ENCODE data around the gene SPATA12. TPM values are rescaled to one million over a fixed set of nuclear protein-coding genes. Genes with fewer than 3 reads are reported as not detected.

Gene SPATA12
- total RNA-seq, 4 donors from 2014 or later = not detected

DNA sequence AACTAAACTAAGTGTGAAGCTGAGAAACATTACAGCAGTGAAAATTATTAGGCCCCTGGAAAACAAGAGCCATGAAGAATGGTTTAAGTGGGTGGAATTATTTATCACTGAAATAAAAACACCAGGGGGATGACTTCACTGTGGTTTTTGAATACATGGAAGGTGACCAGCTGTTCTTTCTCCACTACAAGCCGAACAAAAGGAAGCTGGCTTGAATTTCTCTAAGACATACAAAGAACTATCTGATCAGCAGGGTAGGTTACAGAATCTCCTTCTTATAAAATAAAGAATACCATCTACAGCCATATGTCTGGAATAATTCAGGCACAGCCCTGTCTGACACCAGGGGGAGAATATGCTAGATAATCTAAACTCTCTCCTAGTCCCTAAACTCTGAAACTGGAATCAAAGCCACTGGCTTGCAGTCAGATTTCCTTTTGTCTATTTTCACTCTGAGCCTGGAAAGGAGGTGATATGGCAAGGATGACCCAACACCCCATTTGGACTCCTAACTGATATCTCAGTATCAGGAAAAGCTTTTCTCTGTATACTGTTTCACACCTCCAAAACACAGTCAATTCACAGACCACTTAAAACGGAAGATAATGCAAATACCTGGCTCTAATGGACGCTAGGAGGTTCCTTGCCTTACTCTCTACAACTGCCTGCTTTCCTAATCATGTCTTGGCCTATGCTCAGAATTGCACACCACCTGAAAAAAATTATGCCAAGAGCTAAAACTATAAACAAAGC, 31.2 kb downstream of the SPATA12 start:
- 40 to 72% methylated on average over 2 to 3 of the region's 3 CpGs for WGBS, 2 donors (ENCODE audit: low coverage in 1 of 2)
- peak overlapping the region in 2 of 4 donors; percentile 26 to 52 for H3K27ac ChIP-seq

GRCh38 chr3:57093489-57093888, 33.0 kb downstream of the SPATA12 start:
- no peaks in the 10 kb centered on the region for H3K4me1 ChIP-seq
- ATAC-seq = no peak
- no peak for TF ChIP-seq POLR2A (IDR thresholded peaks at IDR 0.05)
- TF ChIP-seq, protein P1, sequence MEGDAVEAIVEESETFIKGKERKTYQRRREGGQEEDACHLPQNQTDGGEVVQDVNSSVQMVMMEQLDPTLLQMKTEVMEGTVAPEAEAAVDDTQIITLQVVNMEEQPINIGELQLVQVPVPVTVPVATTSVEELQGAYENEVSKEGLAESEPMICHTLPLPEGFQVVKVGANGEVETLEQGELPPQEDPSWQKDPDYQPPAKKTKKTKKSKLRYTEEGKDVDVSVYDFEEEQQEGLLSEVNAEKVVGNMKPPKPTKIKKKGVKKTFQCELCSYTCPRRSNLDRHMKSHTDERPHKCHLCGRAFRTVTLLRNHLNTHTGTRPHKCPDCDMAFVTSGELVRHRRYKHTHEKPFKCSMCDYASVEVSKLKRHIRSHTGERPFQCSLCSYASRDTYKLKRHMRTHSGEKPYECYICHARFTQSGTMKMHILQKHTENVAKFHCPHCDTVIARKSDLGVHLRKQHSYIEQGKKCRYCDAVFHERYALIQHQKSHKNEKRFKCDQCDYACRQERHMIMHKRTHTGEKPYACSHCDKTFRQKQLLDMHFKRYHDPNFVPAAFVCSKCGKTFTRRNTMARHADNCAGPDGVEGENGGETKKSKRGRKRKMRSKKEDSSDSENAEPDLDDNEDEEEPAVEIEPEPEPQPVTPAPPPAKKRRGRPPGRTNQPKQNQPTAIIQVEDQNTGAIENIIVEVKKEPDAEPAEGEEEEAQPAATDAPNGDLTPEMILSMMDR (IDR thresholded peaks at IDR 0.05) = no peak
- no peak for TF ChIP-seq POLR2AphosphoS5 (IDR thresholded peaks at IDR 0.05)
- no peak for TF ChIP-seq EP300 (IDR thresholded peaks at IDR 0.05)
- H3K4me3 ChIP-seq = no peak overlapping the region
- H3K9me3 ChIP-seq = no peaks in the 10 kb centered on the region
- H3K27ac ChIP-seq = peak overlapping the region in 1 of 4 donors; percentile 26
- H3K36me3 ChIP-seq = peaks cover 0 to 14% of the 10 kb centered on the region in 2 donors
- H3K27me3 ChIP-seq = no peaks in the 10 kb centered on the region

More for the DNA sequence above, 31.2 kb downstream of the SPATA12 start:
- peak; percentile 31 for ATAC-seq
- no peaks in the 10 kb centered on the region for H3K36me3 ChIP-seq
- TF ChIP-seq POLR2A (IDR thresholded peaks at IDR 0.05) (no peak), EP300 (IDR thresholded peaks at IDR 0.05) (no peak), POLR2AphosphoS5 (IDR thresholded peaks at IDR 0.05) (no peak)
- TF ChIP-seq, protein P1 (IDR thresholded peaks at IDR 0.05) = no peak
- no peaks in the 10 kb centered on the region for H3K4me1 ChIP-seq
- H3K9me3 ChIP-seq = no peaks in the 10 kb centered on the region
- H3K27me3 ChIP-seq = no peaks in the 10 kb centered on the region
- no peak overlapping the region for H3K4me3 ChIP-seq

DNA sequence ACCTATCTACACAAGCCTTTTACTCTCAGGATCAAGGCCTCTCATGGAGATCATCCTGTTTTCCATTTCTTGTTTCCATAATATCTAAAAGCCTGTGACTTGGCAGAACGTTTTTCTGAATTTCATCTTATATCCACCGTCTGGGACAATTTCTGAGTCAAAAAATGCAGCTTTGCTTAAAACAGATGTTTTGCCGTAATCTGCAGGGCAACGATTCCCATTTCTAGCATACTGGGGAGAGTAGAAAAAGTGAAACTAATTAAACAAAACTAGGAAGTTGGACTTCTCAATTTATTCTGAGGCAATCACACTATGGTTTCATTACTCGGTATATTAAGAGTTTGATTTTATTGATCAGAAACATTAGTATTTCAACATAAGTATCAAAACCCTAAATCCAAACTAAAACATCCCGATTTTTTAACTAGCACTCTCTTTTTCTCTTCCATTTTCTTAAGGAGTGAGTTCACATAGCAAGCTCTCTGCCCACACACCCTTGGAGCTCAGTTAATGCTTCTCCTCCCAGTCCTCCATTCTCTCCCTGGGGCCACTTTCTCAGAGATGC, 33.6 kb downstream of the SPATA12 start:
- H3K4me3 ChIP-seq = no peak overlapping the region

DNA sequence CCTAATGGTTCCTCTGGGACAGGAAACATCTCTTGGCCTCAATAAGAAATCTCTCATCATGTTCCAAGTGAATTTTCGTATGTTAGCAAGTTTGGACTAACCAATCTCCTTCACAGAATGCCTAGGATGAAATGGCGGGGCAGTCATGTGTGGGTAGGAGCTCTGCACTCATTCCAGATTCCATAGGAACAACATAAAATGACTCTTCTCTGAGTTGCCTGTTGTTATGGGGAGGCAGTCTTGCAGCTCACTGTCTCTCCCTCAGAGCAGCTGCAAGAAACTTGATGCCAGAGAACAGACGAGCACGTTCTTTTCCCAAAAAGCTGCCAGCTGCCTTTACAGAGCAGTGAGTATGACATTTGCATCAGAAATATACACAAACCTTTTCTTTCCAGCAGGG, 34.1 kb downstream of the SPATA12 start:
- H3K36me3 ChIP-seq = peaks cover 0 to 14% of the 10 kb centered on the region in 2 donors
- no peak for ATAC-seq
- TF ChIP-seq POLR2A (IDR thresholded peaks at IDR 0.05) (no peak), EP300 (IDR thresholded peaks at IDR 0.05) (no peak), POLR2AphosphoS5 (IDR thresholded peaks at IDR 0.05) (no peak)
- TF ChIP-seq, protein P1 (IDR thresholded peaks at IDR 0.05) = no peak
- 34 to 58% methylated on average over 2 to 3 of the region's 4 CpGs for WGBS, 2 donors (ENCODE audit: low coverage in 1 of 2)
- no peak overlapping the region for H3K27ac ChIP-seq
- H3K9me3 ChIP-seq = no peaks in the 10 kb centered on the region
- H3K27me3 ChIP-seq = no peaks in the 10 kb centered on the region
- no peaks in the 10 kb centered on the region for H3K4me1 ChIP-seq
- no peak overlapping the region for H3K4me3 ChIP-seq

More for the DNA sequence above, 33.6 kb downstream of the SPATA12 start:
- peaks cover 0 to 14% of the 10 kb centered on the region in 2 donors for H3K36me3 ChIP-seq
- H3K27ac ChIP-seq = peak overlapping the region in 1 of 4 donors; percentile 26
- TF ChIP-seq, protein P1 (IDR thresholded peaks at IDR 0.05) = no peak
- TF ChIP-seq POLR2AphosphoS5 (IDR thresholded peaks at IDR 0.05) = no peak
- TF ChIP-seq POLR2A (IDR thresholded peaks at IDR 0.05) = no peak
- no peak for TF ChIP-seq EP300 (IDR thresholded peaks at IDR 0.05)
- H3K9me3 ChIP-seq = no peaks in the 10 kb centered on the region
- H3K4me1 ChIP-seq = no peaks in the 10 kb centered on the region
- no peak for ATAC-seq
- no peaks in the 10 kb centered on the region for H3K27me3 ChIP-seq
- 58 to 70% methylated on average over 6 of the region's 6 CpGs for WGBS, 2 donors (ENCODE audit: low coverage in 1 of 2)

- WGBS, 2 donors (ENCODE audit: low coverage in 1 of 2) = 81 to 100% methylated on average over 1 to 2 of the region's 5 CpGs
- Histone ChIP-seq H3K4me3 (no peak overlapping the region), H3K27ac (no peak overlapping the region), H3K36me3 (peaks cover 0 to 14% of the 10 kb centered on the region in 2 donors), H3K27me3 (no peaks in the 10 kb centered on the region), H3K4me1 (peaks cover 0 to 7% (median 0%) of the 10 kb centered on the region in 3 donors), H3K9me3 (no peaks in the 10 kb centered on the region)
- no peak for ATAC-seq
- TF ChIP-seq, protein P1 (IDR thresholded peaks at IDR 0.05) = no peak
- TF ChIP-seq POLR2AphosphoS5 (IDR thresholded peaks at IDR 0.05) = no peak
- no peak for TF ChIP-seq POLR2A (IDR thresholded peaks at IDR 0.05)
- TF ChIP-seq EP300 (IDR thresholded peaks at IDR 0.05) = no peak
These were observed 34.9 kb downstream of the SPATA12 start for GRCh38 chr3:57095363-57095762.

All from gastroesophageal sphincter (tissue), 4 donors.